Neural crest cell (in vitro differentiated cells): ENCODE data around the gene CCL1. TPM values are rescaled to one million over a fixed set of nuclear protein-coding genes. Genes with fewer than 3 reads are reported as not detected.
A peak's percentile ranks its signal among the peaks of the same experiment; 100 is the strongest.

Experiments
- DNase-seq: peaks from one replicate; pipeline ENCODE4 v3.0.0; 2021; ENCODE audit warnings: low read depth, mixed read lengths, low spot score
- H3K27ac Mint-ChIP-seq: one replicate; pipeline ENCODE4 v1.8.0; 2021; ENCODE audit warnings: mild to moderate bottlenecking, mixed read lengths; ENCODE audit not compliant: unreplicated experiment
- H3K27me3 Mint-ChIP-seq: 2 replicates; pipeline ENCODE4 v1.8.0; 2021; ENCODE audit warnings: low read depth, mild to moderate bottlenecking, mixed read lengths
- H3K36me3 Mint-ChIP-seq: 2 replicates; pipeline ENCODE4 v1.8.0; 2021; ENCODE audit warnings: low read depth, mild to moderate bottlenecking, mixed read lengths
- H3K4me1 Mint-ChIP-seq: 2 replicates; pipeline ENCODE4 v1.8.0; 2021; ENCODE audit warnings: mixed read lengths
- H3K4me3 Mint-ChIP-seq: one replicate; pipeline ENCODE4 v1.8.0; 2021; ENCODE audit warnings: mild to moderate bottlenecking, mixed read lengths
- H3K9me3 Mint-ChIP-seq: 2 replicates; pipeline ENCODE4 v1.8.0; 2021; ENCODE audit warnings: mixed read lengths
- CTCF ChIP-seq: fragments of 200-600 bp; sonication (generic); conservative IDR thresholded peaks from 2 replicates; pipeline ENCODE4 v1.5.0; 2021; ENCODE audit warnings: antibody characterized with exemption, mild to moderate bottlenecking
- total RNA-seq: library from RNA; stranded (reverse); gene quantifications from 2 replicates; pipeline ENCODE4 v1.2.1, GENCODE V29; 2021

CCL1 gene
- total RNA-seq, 1 donor from 2014 or later = not detected

GRCh38 chr17:34398990-34399389, 36.0 kb upstream of the CCL1 start:
- TF ChIP-seq CTCF = no peak
- Mint-ChIP-seq H3K4me1 (no peaks in the 10 kb centered on the region), H3K4me3 (no peak overlapping the region), H3K27me3 (peaks cover 32% of the 10 kb centered on the region), H3K27ac (no peak overlapping the region), H3K9me3 (no peaks in the 10 kb centered on the region), H3K36me3 (no peaks in the 10 kb centered on the region)
- DNase-seq = no peak

- H3K27me3 Mint-ChIP-seq = peaks cover 34% of the 10 kb centered on the region
- H3K36me3 Mint-ChIP-seq = no peaks in the 10 kb centered on the region
- H3K4me1 Mint-ChIP-seq = no peaks in the 10 kb centered on the region
- no peaks in the 10 kb centered on the region for H3K9me3 Mint-ChIP-seq
- TF ChIP-seq CTCF = peak; percentile 28
- no peak overlapping the region for H3K27ac Mint-ChIP-seq
- DNase-seq = no peak
- H3K4me3 Mint-ChIP-seq = no peak overlapping the region
Measured at GRCh38 chr17:34397265-34397664, 34.2 kb upstream of the CCL1 start.

- H3K36me3 Mint-ChIP-seq = no peaks in the 10 kb centered on the region
- H3K9me3 Mint-ChIP-seq = no peaks in the 10 kb centered on the region
- no peak for DNase-seq
- TF ChIP-seq CTCF = no peak
- H3K27ac Mint-ChIP-seq = no peak overlapping the region
- H3K27me3 Mint-ChIP-seq = peaks cover 21% of the 10 kb centered on the region
- H3K4me3 Mint-ChIP-seq = no peak overlapping the region
- H3K4me1 Mint-ChIP-seq = no peaks in the 10 kb centered on the region
Measured at GRCh38 chr17:34393401-34393800, 30.4 kb upstream of the CCL1 start.

GRCh38 chr17:34391241-34391640, 28.2 kb upstream of the CCL1 start:
- Mint-ChIP-seq H3K27ac (no peak overlapping the region), H3K4me1 (no peaks in the 10 kb centered on the region), H3K4me3 (no peak overlapping the region), H3K27me3 (peaks cover 19% of the 10 kb centered on the region), H3K9me3 (no peaks in the 10 kb centered on the region), H3K36me3 (no peaks in the 10 kb centered on the region)
- DNase-seq = no peak
- TF ChIP-seq CTCF = no peak

GRCh38 chr17:34390649-34391048, 27.6 kb upstream of the CCL1 start:
- H3K36me3 Mint-ChIP-seq = no peaks in the 10 kb centered on the region
- H3K4me3 Mint-ChIP-seq = no peak overlapping the region
- H3K9me3 Mint-ChIP-seq = no peaks in the 10 kb centered on the region
- H3K27me3 Mint-ChIP-seq = peaks cover 23% of the 10 kb centered on the region
- H3K4me1 Mint-ChIP-seq = no peaks in the 10 kb centered on the region
- no peak for DNase-seq
- H3K27ac Mint-ChIP-seq = no peak overlapping the region
- TF ChIP-seq CTCF = no peak
